Panc1 (cell line): ENCODE results near the gene FOXO1.

ENCODE experiments used
- CTCF ChIP-seq: fragments of 450-650 bp; IDR thresholded peaks from 2 replicates; pipeline ENCODE4 v1.5.1; 2017; ENCODE audit warnings: mild to moderate bottlenecking
- POLR2AphosphoS5 ChIP-seq: IDR thresholded peaks from 2 replicates; pipeline ENCODE4 v1.6.1; 2012; ENCODE audit warnings: mild to moderate bottlenecking, low read depth, low read length, moderate library complexity
- REST ChIP-seq, 2 experiments: IDR thresholded peaks; 2 replicates each; pipeline ENCODE4 v1.6.1; 2011 to 2012; ENCODE audit warnings: low read depth in 2 of 2, control low read depth in 1 of 2, low read length in 1 of 2, mild to moderate bottlenecking in 1 of 2, moderate library complexity in 1 of 2; ENCODE audit not compliant: insufficient read depth in 1 of 2
- SIN3A ChIP-seq: IDR thresholded peaks from 2 replicates; pipeline ENCODE4 v1.6.1; 2012; ENCODE audit warnings: low read depth, mild to moderate bottlenecking, low read length, moderate library complexity, borderline replicate concordance; ENCODE audit not compliant: insufficient read depth
- TCF7L2 ChIP-seq: IDR thresholded peaks from 2 replicates; pipeline ENCODE4 v1.6.1; 2011; ENCODE audit warnings: mild to moderate bottlenecking, low read depth, low read length, inconsistent platforms

- TF ChIP-seq CTCF (no peak), TCF7L2 (no peak), REST (IDR thresholded peaks at IDR 0.05; ENCODE audit: insufficient read depth in 1 of 2, low read depth in 2 of 2, low read length in 1 of 2) (no peak), POLR2AphosphoS5 (no peak), SIN3A (no peak)
Measured at GRCh38 chr13:40592035-40592434, 74.4 kb downstream of the FOXO1 start.
